ENCODE data around the gene ASAP2. TPM values are rescaled to one million over a fixed set of nuclear protein-coding genes. Genes with fewer than 3 reads are reported as not detected.

The ASAP2 gene
- total RNA-seq, 1 experiment from 2014 or later = 14.3 TPM

GRCh38 chr2:9451231-9451630, 244.6 kb downstream of the ASAP2 start:
- Mint-ChIP-seq H3K27me3 (ENCODE audit: low read depth) (no peaks in the 10 kb centered on the region), H3K4me1 (no peaks in the 10 kb centered on the region), H3K27ac (no peak overlapping the region), H3K4me3 (no peak overlapping the region), H3K36me3 (peaks cover 56% of the 10 kb centered on the region), H3K9me3 (no peaks in the 10 kb centered on the region)
- ChIA-PET CTCF (no interaction called here), POLR2A (no interaction called here)
- DNase-seq (ENCODE audit: low spot score) (no peak), ATAC-seq (no peak)
- TF ChIP-seq SP1 (CRISPR knock-in tag; conservative IDR thresholded peaks at IDR 0.05) (no peak), ZNF396 (CRISPR knock-in tag; IDR thresholded peaks at IDR 0.05; ENCODE audit: borderline replicate concordance) (no peak), PRDM15 (CRISPR knock-in tag; IDR thresholded peaks at IDR 0.05) (no peak), CREM (CRISPR knock-in tag; IDR thresholded peaks at IDR 0.05) (no peak), CDX4 (CRISPR knock-in tag; IDR thresholded peaks at IDR 0.05; ENCODE audit: borderline replicate concordance) (no peak), AFF4 (CRISPR knock-in tag; IDR thresholded peaks at IDR 0.05; ENCODE audit: borderline replicate concordance) (no peak), NFE2L1 (CRISPR knock-in tag; IDR thresholded peaks at IDR 0.05) (no peak), IRF2 (CRISPR knock-in tag; IDR thresholded peaks at IDR 0.05; ENCODE audit: borderline replicate concordance, low read depth) (no peak), ATF6 (CRISPR knock-in tag; IDR thresholded peaks at IDR 0.05) (no peak), TEAD1 (CRISPR knock-in tag; IDR thresholded peaks at IDR 0.05) (no peak), JAZF1 (CRISPR knock-in tag; IDR thresholded peaks at IDR 0.05) (no peak)

Other genes starting within 250 kb of the ASAP2 start
- 19.2 to 24.7 TPM (median 22.5 TPM) in 3 replicates for gene MBOAT2, start 203.1 kb upstream of the ASAP2 start, total RNA-seq (2021)
- gene ITGB1BP1, start 216.7 kb downstream of the ASAP2 start, total RNA-seq (2021) = 32.7 to 44.0 TPM (median 33.8 TPM) in 3 replicates
- 83.7 to 88.4 TPM (median 84.2 TPM) in 3 replicates for gene CPSF3, start 216.8 kb downstream of the ASAP2 start, total RNA-seq (2021)

Data from WTC11 (cell line).